GM10266 (cell line): ENCODE measurements around the gene CTBP1.

Experiments used
- DNase-seq: peaks from one replicate; pipeline ENCODE4 v3.0.0; 2012; ENCODE audit errors: extremely low spot score
- CTCF ChIP-seq: IDR thresholded peaks from 2 replicates; pipeline ENCODE4 v1.5.1; 2012; ENCODE audit warnings: mild to moderate bottlenecking, low read depth; ENCODE audit not compliant: control insufficient read depth, insufficient read depth; ENCODE audit errors: missing control alignments

Gene CTBP1

GRCh38 chr4:1214101-1215095, 34.5 kb downstream of the CTBP1 start:
- DNase-seq, result no peak
- no peak for TF ChIP-seq CTCF

DNA sequence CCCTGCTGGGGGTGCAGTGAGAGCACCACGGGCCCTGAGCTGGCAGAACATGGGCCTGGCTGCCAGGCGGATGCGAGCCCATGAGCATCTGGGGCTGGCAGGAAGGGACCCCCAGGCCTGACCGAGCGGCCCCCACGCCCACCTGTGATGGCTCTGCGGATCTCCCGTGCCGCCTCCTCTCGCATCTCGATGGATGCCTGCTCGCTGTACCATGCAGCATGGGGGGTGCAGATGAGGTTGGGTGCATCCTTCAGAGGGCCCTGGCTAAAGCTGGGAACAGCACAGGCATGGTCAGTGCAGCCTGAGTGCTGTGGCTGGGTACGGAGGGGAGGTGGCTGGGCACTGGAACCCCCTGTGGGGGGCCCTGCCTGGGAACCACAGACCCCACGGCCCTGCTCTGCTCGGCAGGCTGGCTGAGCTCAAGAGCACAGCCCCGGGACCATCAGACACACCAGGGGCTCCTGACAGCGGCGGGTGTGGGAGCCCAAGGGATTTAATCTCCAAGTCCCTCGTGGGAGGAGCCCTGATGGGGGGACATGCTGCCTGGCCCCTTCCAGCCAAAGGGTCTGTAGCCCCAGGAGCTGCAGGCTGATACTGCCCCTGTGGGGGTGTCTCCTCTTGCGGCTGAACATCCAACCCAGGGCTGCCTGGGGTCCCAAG, 35.5 kb downstream of the CTBP1 start:
- no peak for TF ChIP-seq CTCF
- DNase-seq, result no peak

DNA sequence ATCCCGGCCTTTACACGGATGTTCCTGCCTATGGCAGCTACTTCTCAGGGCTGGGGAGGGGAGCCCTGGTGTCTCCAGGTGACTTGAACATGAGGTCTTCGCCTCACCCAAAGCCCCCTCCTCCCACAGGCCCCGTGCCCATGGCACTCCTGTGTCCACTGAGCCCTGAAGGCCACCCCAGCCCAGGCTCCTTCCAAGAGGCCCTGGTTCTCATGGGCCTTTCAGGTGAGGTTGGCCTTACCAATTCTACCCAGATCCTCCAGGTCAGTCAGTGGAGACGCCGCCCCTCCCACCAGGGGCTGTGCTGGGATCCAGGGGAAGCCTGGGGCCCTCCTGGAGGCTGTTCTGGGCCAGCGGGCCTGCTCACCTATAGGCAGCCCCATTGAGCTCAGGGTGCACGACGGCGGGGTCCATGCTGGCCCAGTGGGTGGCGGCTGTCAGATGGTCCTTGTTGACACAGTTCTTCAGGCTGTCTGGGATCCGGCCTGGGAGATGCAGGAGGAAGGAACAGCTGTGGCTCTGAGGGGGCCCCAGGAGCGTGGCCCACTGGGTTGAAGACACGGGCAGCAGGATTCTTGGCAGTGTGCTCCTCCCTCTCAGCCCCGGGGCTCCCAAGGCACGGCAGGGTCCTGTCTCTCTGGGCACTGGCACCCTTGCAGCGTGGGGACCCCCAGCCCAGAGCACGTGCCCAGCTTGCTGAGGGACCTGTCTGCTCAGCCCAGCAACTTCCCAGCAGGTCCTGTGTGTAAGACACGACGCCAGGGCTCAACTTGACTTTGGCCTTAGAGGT, 36.2 kb downstream of the CTBP1 start:
- TF ChIP-seq CTCF, result no peak
- DNase-seq, result no peak

- no peak for DNase-seq
- TF ChIP-seq CTCF, result no peak
Observed at GRCh38 chr4:1211891-1212545, 36.9 kb downstream of the CTBP1 start.

GRCh38 chr4:1211371-1211770, 37.6 kb downstream of the CTBP1 start:
- no peak for DNase-seq
- TF ChIP-seq CTCF, result no peak

DNA sequence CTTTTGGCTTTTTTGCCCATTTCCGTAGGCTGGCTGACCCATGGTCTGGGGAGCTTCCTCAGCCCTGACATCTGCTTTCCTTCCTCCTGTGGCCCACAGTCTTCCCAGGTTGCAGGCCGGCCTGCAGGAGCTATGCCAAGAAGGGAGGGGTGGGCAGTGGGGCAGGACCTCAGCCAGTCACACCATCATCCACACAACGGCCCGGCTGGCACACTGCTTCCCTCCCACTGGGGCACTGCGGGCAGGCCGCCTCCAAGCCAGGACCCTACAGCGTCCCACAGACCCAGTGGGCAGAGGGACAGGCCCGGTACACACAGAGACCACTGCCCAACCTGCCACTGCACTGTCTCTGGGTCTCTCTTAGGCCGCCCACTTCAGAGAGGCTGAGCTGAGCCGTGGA, 38.0 kb downstream of the CTBP1 start:
- TF ChIP-seq CTCF, result no peak
- DNase-seq, result no peak
